BLaER1 treated with 17β-estradiol and CSF1 and Interleukin-3, amounts not matched to agents 10 nM and 100 nM (cell line): Measurements from ENCODE around the gene FPR1.

Source experiments
- H3K27ac ChIP-seq, 11 experiments: shearing (Covaris generic); formaldehyde crosslinking; 2 replicates each; pipeline ENCODE4 v1.8.1; 2022
- H3K27me3 ChIP-seq, 11 experiments: shearing (Covaris generic); formaldehyde crosslinking; 2 replicates each; pipeline ENCODE4 v1.8.1; 2022
- H3K36me3 ChIP-seq, 11 experiments: shearing (Covaris generic); formaldehyde crosslinking; 2 replicates each; pipeline ENCODE4 v1.8.1; 2022
- H3K4me1 ChIP-seq, 10 experiments: shearing (Covaris generic); formaldehyde crosslinking; 2 replicates each; pipeline ENCODE4 v1.8.1; 2022
- H3K4me2 ChIP-seq, 11 experiments: shearing (Covaris generic); formaldehyde crosslinking; 2 replicates each; pipeline ENCODE4 v1.8.1; 2022
- H3K4me3 ChIP-seq, 10 experiments: shearing (Covaris generic); formaldehyde crosslinking; 2 replicates each; pipeline ENCODE4 v1.8.1; 2022
- H3K9ac ChIP-seq, 11 experiments: shearing (Covaris generic); formaldehyde crosslinking; 2 replicates each; pipeline ENCODE4 v1.8.1; 2022
- H3K9me3 ChIP-seq, 11 experiments: shearing (Covaris generic); formaldehyde crosslinking; replicated peaks in 1 of 11; 2 replicates each; pipeline ENCODE4 v1.8.1; 2022
- H4K20me1 ChIP-seq, 11 experiments: shearing (Covaris generic); formaldehyde crosslinking; 2 replicates each; pipeline ENCODE4 v1.8.1; 2022
- Cebpa-rat ChIP-seq, 11 experiments: shearing (Covaris generic); IDR thresholded peaks; 2 replicates each; pipeline ENCODE4 v1.8.1; 2022

FPR1 gene

GRCh38 chr19:51772977-51773376 lies 21.3 kb upstream of the FPR1 start:
- peaks cover 0 to 32% (median 11%) of the 10 kb centered on the region in 11 experiments; a peak in 14 of 22 replicates for H3K9me3 ChIP-seq
- H3K4me1 ChIP-seq: peaks cover 0 to 63% (median 6%) of the 10 kb centered on the region in 10 experiments; a peak in 10 of 20 replicates
- H3K4me3 ChIP-seq: no peak overlapping the region
- H3K27ac ChIP-seq: peak overlapping the region in 2 of 11 experiments; percentile 66 to 70; a peak in 4 of 22 replicates
- no peak for TF ChIP-seq Cebpa-rat (IDR thresholded peaks at IDR 0.05)
- H3K36me3 ChIP-seq: no peaks in the 10 kb centered on the region
- no peaks in the 10 kb centered on the region for H3K27me3 ChIP-seq
- H3K9ac ChIP-seq: no peak overlapping the region
- H4K20me1 ChIP-seq: no peaks in the 10 kb centered on the region
- 0 out of 22 replicates have a peak overlapping the region, but pooled peaks of 1 of the 11 experiments have one; percentile 56 for H3K4me2 ChIP-seq

DNA sequence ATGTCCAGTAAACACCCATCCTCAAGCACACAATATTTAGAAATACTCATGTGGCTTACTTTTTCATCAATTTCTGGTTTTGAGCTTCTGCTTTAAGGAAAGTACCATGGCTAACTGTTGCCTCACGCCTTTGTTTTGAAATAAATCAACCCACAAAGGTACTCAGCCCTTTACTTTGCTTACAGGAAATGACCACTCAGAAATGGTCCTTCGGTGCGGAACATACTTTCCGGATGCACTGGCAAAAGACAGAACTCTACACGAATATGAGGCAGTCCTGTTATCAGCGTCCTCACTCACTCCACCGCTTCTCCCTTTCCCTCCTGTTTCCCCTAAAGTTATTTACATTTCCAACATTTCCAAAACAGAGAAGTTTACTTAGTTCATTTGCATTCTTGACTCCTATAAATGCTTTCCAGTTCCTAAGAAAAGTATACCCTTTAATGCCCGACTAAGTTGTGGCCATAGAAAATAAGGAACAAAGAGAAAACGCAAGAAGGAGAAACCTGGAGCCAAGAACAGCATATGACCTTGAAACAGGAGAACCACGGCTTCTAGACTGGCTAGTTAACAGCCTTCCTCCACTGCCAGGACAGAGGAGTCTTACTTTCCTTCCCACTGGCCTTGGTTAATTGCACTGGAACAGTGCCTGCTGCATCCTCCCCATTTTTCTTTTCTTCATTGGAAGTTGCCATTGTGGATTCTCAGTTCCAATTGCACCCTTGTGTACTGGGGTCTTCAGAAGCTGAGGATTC lies 19.9 kb upstream of the FPR1 start:
- TF ChIP-seq Cebpa-rat (IDR thresholded peaks at IDR 0.05): no peak
- Histone ChIP-seq H3K4me3 (no peak overlapping the region; a peak in 1 of 20 replicates), H4K20me1 (no peaks in the 10 kb centered on the region), H3K36me3 (no peaks in the 10 kb centered on the region), H3K9me3 (peaks cover 0 to 32% (median 11%) of the 10 kb centered on the region in 11 experiments; a peak in 14 of 22 replicates), H3K27me3 (no peaks in the 10 kb centered on the region), H3K4me2 (peak overlapping the region in 3 of 11 experiments; percentile 32 to 56 (median 43); a peak in 6 of 22 replicates), H3K4me1 (peaks cover 0 to 70% (median 0%) of the 10 kb centered on the region in 10 experiments; a peak in 8 of 20 replicates), H3K27ac (peak overlapping the region in 2 of 11 experiments; percentile 66 to 70; a peak in 4 of 22 replicates), H3K9ac (peak overlapping the region in 2 of 11 experiments; percentile 0 to 48; a peak in 2 of 22 replicates)

- H3K4me1 ChIP-seq: peaks cover 0 to 78% (median 2%) of the 10 kb centered on the region in 10 experiments; a peak in 9 of 20 replicates
- no peaks in the 10 kb centered on the region for H3K27me3 ChIP-seq
These were observed 14.8 kb upstream of the FPR1 start for GRCh38 chr19:51766461-51766860.

GRCh38 chr19:51765086-51765485 lies 13.4 kb upstream of the FPR1 start:
- H3K4me2 ChIP-seq: peak overlapping the region in 3 of 11 experiments; percentile 19 to 54 (median 36); a peak in 3 of 22 replicates
- peaks cover 0 to 77% (median 9%) of the 10 kb centered on the region in 10 experiments; a peak in 10 of 20 replicates for H3K4me1 ChIP-seq
- no peaks in the 10 kb centered on the region for H3K27me3 ChIP-seq
- no peak overlapping the region for H3K4me3 ChIP-seq
- no peaks in the 10 kb centered on the region for H4K20me1 ChIP-seq
- no peak overlapping the region for H3K27ac ChIP-seq
- no peak for TF ChIP-seq Cebpa-rat (IDR thresholded peaks at IDR 0.05)
- H3K9me3 ChIP-seq: peaks cover 0 to 6% (median 0%) of the 10 kb centered on the region in 11 experiments; a peak in 2 of 22 replicates
- H3K9ac ChIP-seq: no peak overlapping the region
- no peaks in the 10 kb centered on the region for H3K36me3 ChIP-seq

More at GRCh38 chr19:51766461-51766860, 14.8 kb upstream of the FPR1 start:
- Histone ChIP-seq H4K20me1 (no peaks in the 10 kb centered on the region), H3K27ac (no peak overlapping the region), H3K4me3 (no peak overlapping the region), H3K4me2 (peak overlapping the region in 2 of 11 experiments; percentile 39 to 60; a peak in 3 of 22 replicates), H3K9me3 (peaks cover 0 to 6% (median 0%) of the 10 kb centered on the region in 11 experiments; a peak in 2 of 22 replicates), H3K36me3 (no peaks in the 10 kb centered on the region), H3K9ac (no peak overlapping the region)
- TF ChIP-seq Cebpa-rat (IDR thresholded peaks at IDR 0.05): no peak

- Histone ChIP-seq H3K9me3 (peaks cover 0 to 4% (median 0%) of the 10 kb centered on the region in 11 experiments; a peak in 2 of 22 replicates), H3K4me2 (peak overlapping the region in 2 of 11 experiments; percentile 9 to 63; a peak in 4 of 22 replicates), H3K36me3 (no peaks in the 10 kb centered on the region), H3K27ac (no peak overlapping the region), H4K20me1 (no peaks in the 10 kb centered on the region), H3K4me3 (no peak overlapping the region), H3K9ac (no peak overlapping the region), H3K4me1 (peaks cover 0 to 46% (median 9%) of the 10 kb centered on the region in 10 experiments; a peak in 10 of 20 replicates), H3K27me3 (no peaks in the 10 kb centered on the region)
- TF ChIP-seq Cebpa-rat (IDR thresholded peaks at IDR 0.05): no peak
These were observed 10.0 kb upstream of the FPR1 start for GRCh38 chr19:51761696-51762095.

GRCh38 chr19:51760697-51761356 lies 9.1 kb upstream of the FPR1 start, which contains the start of gene FPR2:
Gene FPR2 (plus strand): TSS chr19:51761180. CDS start chr19:51768659, 7,479 bp downstream.
- peak within 1 kb of the TSS in 8 of 11 experiments; percentile 5 to 63 (median 20); a peak in 9 of 22 replicates for H3K4me2 ChIP-seq
- no peak within 1 kb of the TSS for H3K9ac ChIP-seq

GRCh38 chr19:51755571-51755970 lies 3.9 kb upstream of the FPR1 start:
- no peak for TF ChIP-seq Cebpa-rat (IDR thresholded peaks at IDR 0.05)
- Histone ChIP-seq H3K36me3 (no peaks in the 10 kb centered on the region), H4K20me1 (no peaks in the 10 kb centered on the region), H3K27ac (peak overlapping the region in 2 of 11 experiments; percentile 92 to 94; a peak in 3 of 22 replicates), H3K27me3 (no peaks in the 10 kb centered on the region), H3K4me1 (peaks cover 11 to 56% (median 24%) of the 10 kb centered on the region in 10 experiments), H3K4me2 (peak overlapping the region in 2 of 11 experiments; percentile 57 to 97; a peak in 4 of 22 replicates), H3K4me3 (no peak overlapping the region), H3K9me3 (peaks cover 0 to 43% (median 3%) of the 10 kb centered on the region in 11 experiments; a peak in 10 of 22 replicates), H3K9ac (no peak overlapping the region)

More at GRCh38 chr19:51760697-51761356, 9.1 kb upstream of the FPR1 start, which contains the start of gene FPR2:
- Histone ChIP-seq H3K9me3 (peaks cover 0 to 13% (median 0%) of the 10 kb centered on the region in 11 experiments; a peak in 6 of 22 replicates), H3K36me3 (no peaks in the 10 kb centered on the region), H3K27me3 (no peaks in the 10 kb centered on the region), H3K27ac (no peak within 1 kb of the TSS), H4K20me1 (no peaks in the 10 kb centered on the region), H3K4me1 (peaks cover 0 to 44% (median 9%) of the 10 kb centered on the region in 10 experiments; a peak in 10 of 20 replicates), H3K4me3 (no peak within 1 kb of the TSS)
- no peak for TF ChIP-seq Cebpa-rat (IDR thresholded peaks at IDR 0.05)

GRCh38 chr19:51754770-51755169 lies 3.1 kb upstream of the FPR1 start:
- Histone ChIP-seq H3K9me3 (peaks cover 0 to 43% (median 4%) of the 10 kb centered on the region in 11 experiments; a peak in 10 of 22 replicates), H3K27me3 (no peaks in the 10 kb centered on the region), H3K4me2 (peak overlapping the region in 3 of 11 experiments; percentile 16 to 97 (median 57); a peak in 6 of 22 replicates), H3K9ac (peak overlapping the region in 2 of 11 experiments; percentile 72 to 80; a peak in 5 of 22 replicates), H3K27ac (peak overlapping the region in 3 of 11 experiments; percentile 69 to 94 (median 92); a peak in 6 of 22 replicates), H3K4me3 (no peak overlapping the region), H3K36me3 (peaks cover 0 to 7% (median 0%) of the 10 kb centered on the region in 11 experiments; a peak in 1 of 22 replicates), H4K20me1 (no peaks in the 10 kb centered on the region), H3K4me1 (peaks cover 11 to 60% (median 29%) of the 10 kb centered on the region in 10 experiments)
- TF ChIP-seq Cebpa-rat (IDR thresholded peaks at IDR 0.05): no peak
